ENCODE data around the gene GPR65.
"Not testable (repeated sequence)": the region's sequence is repeated elsewhere in the genome, so short reads cannot be mapped to it uniquely, and the experiment has no call there.

The GPR65 gene

DNA sequence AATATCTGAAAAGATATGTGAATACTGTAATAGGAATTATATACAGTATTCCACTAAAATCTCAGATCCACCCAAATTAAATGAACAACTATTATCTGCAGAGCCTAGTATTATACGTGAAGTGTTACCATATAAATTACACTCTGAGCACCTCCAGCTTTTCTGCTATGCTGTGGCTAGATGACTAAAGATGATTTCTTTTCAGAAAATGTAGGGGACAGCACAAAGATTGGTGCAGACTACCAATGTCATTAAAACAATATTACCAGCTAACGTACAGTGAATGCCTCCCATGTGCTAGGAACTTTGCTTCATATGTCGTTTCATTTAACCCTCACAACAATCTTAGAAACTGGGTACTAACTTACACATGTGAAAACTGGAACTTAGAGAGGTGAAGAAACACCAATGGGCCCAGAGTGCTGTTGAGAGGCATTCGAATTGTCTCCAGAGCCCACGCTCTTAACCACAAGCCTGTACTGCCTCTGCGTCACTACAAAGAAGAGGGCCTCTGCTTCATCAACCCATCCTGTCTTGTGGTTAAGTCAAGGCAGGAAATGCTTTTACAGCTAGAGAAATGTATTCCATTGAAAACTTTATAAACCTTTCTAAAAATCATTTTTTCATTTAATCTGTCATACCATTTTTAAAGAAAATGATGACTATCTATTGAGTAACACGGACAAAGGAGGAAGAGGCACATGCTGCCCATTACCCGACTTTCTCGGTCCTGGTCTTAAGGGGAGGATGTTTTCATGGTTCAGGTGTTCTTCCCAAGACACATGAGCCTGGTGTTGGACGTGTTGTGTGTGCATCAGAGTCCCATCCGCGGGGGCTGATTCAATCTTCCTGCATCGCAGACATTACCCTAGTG lies 1.3 kb downstream of the GPR65 start:
- no peak for DNase-seq

DNA sequence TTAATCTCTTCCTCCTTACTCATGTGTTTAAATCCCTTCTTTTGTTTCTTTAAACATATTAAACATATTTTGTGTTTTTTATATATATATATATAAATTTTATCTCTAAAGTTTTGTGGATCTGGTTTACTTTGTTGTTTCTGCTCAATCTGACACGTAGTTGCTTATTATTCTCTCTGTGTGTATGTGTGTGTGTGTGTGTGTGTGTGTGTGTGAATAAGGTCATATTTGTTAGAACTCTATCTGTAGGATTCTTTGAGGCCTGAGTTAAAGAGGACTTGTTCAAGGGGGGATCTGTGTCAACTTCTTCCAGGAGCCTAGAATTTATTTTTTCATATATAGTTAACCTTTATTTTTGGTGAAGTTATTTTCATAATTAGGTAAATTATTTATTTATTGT lies 2.7 kb downstream of the GPR65 start:
- no peak for DNase-seq

DNA sequence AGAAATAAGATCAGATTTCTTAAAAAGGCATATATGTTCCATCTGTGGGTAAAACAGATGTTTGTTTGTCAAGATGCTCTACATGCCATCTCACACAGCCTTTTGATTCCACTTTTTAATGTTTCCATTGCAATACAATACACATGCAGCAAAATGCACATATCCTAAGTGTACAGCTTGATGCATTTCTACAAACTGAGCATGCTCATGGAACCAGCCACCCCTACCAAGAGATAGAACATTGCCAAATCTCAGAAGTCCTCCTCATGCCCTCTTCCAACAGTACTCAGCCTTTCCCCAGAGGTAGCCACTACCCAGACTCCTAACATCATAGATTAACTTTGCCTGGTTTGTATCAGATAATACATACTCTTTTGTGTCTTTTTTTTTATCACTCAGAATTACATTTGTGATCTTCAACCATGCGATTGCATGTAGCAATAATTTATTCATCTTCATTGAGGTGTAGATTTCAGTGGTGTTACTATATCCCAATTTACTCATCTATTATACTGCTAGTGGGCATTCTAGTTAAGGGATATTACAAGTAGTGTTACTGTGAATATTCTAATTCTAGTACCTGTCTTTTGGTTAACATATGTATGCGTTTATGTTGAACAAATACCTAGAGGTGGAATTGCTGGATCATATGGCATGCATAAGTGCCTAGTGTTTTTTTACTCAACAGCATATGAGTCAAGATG lies 3.3 kb downstream of the GPR65 start:
- DNase-seq = no peak

DNA sequence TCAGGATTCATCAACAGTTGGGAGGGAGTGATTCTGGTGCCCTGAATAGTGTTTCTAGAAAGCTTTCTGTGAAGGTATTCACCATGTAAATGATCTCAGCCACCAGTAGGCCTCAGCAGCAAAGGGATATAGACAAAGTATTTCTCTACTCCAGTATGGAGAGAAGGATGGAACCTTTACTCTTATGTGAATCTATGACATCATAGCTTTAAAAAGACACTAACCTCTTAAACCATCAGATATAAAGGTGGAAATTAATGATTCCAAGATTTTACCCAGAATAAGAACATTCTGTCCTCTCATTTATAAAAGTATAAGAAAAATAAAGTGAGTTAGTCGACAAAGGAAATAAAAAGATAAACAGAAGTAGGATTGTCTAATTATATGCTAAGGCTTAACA lies 4.6 kb downstream of the GPR65 start:
- no peak for DNase-seq

DNA sequence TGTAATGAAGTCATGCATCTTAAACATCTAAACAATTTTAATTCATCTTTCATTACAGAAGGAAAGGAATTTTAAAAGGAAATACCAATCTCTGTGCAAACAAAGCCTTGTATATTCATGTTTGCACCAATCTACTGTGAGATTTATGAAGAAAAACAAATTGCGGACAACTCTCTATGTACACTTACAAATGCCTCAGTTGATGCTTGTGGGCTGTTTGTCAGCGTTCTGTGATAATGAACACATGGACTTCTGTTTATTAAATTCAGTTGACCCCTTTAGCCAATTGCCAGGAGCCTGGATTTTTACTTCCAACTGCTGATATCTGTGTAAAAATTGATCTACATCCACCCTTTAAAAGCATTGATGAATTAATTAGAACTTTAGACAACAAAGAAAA lies 5.4 kb downstream of the GPR65 start:
- no peak for DNase-seq

DNA sequence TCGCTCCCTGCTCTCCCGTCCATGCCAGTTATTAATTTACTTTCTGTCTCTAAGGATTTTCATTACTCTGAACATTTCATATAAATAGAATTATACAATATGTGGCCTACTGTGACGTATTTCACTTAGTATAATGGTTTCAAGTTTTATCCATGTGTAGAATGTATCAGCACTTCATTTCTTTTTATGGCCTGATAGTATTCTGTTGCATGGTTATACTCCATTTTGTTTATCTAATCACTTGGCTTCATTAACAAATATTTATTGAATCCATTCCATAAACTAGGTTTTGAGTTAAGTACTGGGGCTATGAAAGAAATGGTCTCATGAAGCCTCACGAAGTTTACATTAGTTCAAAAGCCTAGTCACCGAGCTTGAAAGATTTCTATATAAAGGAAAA lies 7.6 kb downstream of the GPR65 start:
- DNase-seq = no peak

DNA sequence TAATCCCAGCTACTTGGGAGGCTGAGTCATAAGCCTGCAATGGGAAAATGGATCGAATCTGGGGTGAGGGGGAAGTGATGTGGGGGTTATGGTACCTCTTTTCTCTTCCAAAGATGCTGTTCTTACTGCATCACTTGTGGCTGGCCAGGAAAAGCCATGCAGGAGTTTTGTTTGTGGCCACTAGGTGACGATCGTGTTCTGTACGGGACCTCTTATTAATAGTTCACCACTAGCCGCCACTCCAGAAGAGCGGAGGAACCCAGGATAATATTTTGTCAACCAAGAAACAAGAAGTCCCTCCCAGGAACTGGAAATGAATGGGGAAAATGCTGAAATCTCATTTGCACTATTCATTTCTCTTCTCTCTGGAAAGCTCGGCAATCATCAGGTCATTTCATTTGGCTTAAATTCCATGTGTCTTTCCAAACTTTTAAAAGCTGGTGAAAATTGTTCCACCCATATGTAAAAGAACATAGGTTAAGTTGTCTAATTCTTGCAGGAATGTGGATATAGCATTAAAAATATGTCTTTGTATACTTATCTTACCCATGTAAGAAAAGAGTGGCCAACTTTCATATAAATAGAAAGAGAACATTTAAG lies 8.9 kb downstream of the GPR65 start:
- DNase-seq = peak; percentile 89

DNA sequence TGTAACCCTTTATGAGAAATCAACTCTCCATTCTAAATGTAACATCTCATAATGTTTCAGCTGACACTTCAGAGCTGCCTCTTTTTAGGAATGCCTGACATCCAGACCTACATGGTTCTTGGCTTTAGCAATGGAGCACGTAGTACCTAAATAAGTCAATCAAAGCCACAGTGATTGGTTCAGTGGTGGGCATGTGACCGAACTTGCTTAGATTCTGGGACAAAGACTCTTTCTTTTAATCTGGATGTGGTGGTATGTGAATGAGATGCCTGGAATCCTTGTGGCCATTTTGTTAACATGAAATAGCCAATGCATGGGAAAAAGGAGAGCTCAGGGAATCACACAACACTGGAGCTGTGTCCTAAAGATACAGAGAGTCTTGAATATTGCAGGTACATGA lies 11.8 kb downstream of the GPR65 start:
- DNase-seq = no peak

DNA sequence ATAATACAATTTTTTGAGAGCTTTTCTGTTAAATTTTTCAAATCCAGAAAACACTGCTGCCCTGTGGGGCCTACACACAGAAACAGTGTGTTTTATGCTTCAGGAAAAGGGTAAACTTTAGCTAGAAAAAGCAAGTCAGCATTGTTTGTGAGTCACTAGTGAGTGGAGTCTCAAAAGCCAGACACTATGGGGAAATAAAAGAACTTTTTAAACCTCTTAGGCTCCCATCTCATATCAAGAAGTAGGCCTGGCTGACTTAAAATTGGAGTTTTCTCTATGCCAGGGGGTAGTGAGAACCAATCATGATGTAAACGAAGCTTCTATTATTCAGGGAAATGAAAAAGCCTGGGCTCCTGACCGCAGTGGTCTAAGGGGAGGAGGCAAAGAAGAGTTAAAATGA lies 12.6 kb downstream of the GPR65 start:
- no peak for DNase-seq

DNA sequence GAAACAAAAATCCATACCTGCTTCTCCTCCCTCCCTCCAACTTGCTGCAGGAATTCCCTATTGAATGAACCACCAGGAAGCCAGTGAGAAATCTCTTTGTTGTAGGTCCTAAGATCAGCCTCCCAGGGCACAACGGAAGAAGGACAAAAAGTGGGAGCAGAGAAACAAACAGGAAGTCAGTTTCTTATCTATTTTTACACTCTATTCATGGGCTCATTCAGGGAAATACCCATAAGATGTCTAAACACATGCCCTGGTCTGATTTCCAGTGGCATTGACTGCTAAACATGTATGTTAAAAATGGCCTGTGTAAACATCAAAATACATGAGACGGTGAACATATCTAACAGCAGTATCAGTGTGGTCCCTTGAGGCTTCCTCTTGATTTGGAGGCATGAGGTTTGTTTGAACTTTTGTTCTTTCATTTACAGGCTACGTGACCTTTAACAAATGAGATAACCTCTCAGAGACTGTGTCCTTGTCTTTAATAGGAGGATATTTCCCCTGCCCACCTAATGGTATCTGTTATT lies 18.8 kb downstream of the GPR65 start:
- no peak for DNase-seq

DNA sequence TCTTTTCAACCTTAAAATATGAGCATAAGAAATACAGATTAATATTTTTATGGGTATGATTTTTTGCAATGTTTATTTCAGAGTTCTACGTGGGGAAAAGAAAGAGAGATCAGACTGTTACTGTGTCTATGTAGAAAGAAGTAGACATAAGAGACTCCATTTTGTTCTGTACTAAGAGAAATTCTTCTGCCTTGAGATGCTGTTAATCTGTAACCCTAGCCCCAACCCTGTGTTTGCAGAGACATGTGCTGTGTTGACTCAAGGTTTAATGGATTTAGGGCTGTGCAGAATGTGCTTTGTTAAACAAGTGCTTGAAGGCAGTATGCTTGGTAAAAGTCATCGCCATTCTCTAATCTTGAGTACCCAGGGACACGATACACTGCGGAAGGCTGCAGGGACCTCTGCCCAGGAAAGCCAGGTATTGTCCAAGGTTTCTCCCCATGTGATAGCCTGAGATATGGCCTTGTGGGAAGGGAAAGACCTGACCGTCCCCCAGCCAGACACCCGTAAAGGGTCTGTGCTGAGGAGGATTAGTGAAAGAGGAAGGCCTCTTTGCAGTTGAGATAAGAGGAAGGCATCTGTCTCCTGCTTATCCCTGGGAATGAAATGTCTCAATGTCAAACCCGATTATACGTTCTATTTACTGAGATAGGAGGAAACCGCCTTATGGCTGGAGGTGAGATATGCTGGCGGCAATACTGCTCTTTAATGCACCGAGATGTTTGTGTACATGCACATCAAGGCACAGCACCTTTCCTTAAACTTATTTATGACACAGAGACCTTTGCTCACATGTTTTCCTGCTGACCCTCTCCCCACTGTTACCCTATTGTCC lies 19.5 kb downstream of the GPR65 start:
- DNase-seq = not testable (repeated sequence)

DNA sequence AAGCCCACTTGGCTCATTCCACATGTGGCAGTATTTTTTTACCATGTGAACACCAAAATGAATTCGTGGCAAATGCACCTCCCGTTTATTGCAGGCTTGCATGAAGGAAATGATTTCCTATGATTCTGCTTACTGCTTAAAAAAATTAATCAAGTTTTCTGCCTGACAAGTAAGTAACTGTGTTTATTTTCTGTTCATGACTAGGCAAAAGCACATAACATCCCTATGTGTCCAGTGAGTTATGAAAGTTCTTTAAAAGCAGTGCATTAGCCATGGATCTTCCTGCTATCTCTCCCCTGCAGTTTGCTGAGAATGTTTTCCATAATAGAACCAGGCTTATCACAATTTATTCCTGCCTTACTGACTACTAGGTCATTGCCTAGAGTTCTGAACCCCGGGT lies 20.4 kb downstream of the GPR65 start:
- DNase-seq = no peak

DNA sequence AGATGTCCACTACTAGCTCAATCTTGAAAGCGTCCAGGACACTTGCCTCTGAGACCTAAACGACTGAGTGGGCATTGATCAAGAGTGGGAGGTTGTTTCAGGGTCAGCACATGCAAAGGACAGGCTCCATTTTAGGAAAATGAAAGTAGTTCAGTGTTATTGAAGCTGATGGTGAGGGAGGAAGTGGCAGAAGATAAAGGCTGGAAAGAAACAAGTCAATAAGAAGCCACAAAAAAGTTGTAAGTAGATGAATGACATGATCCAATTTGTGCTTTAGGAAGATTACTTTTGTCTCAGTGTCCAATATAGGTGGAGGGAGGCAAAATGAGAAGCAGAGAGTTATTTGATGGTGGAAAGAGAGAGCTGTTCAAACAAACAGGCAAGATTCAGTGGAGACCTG lies 22.0 kb downstream of the GPR65 start:
- DNase-seq = no peak

DNA sequence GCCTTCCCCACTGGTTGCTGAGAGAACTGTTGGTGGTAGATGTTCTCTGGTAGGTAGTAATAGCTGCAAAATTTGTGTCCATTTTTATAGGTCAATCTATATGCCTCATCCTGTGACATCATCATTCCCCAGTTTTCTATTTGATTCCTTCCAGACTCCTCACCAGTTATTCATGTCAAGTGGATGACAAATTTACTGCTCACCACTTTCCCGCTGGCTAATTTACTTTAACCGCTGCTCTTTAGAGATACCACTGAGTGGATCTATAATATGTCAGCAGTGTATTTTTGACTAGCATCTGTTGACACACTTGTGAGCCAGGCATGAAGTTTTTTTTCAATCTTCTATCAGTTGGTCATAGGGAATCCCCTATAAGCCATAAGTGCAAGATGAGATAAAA lies 24.6 kb downstream of the GPR65 start:
- no peak for DNase-seq

DNA sequence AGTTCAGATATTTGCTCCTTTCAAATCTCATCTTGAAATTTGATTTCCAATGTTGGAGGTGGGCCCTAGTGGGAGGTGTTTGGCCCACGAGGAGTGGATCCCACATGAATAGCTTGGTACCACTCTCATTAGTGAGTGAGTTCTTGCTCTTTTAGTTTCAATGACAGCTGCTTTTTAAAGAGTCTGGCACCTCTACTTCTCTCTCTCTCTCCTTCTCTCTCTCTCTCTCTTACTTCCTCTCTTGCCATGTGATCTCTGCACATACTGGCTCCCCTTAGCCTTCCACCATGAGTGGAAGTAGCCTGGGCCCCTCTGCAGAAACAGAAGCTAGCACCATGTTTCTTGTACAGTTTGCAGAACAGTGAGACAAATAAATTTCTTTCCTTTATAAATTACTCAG lies 25.1 kb downstream of the GPR65 start:
- DNase-seq = no peak

DNA sequence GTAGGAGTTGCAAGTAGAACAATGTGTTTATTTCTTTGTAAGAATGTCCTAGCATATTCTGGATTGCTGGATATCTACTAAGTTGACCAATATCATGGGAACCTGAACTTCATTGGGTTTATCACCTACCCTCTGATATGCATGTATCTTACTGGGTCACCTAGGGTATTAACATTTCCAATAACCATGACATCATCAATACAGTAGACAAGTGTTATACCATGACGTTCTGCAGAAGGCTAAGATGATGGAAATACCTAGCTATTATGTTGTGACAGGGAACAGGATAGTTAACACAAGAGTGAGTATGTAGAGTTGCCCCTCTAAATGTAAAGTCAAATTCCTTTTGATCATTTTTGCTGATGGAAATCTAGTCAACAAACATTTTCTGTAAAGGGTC lies 26.0 kb downstream of the GPR65 start:
- no peak for DNase-seq

DNA sequence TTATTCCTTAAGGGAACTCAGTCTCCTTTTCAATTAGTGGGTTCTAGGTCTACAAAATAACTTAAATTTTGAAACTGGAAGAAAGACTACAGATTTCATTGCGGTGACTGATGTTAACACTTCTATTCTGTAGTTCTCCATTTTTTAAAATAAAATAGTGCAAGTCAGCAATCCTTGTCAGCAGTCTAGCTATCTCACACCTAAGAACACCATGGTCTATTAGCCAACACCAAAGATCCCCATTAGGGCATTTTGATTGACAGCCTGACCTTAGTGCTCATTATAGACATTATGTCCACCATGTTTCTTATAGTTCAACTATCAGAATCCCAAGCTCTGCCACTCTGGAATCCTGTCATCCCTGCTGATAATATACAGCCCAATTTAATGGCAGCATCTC lies 27.4 kb downstream of the GPR65 start:
- no peak for DNase-seq

DNA sequence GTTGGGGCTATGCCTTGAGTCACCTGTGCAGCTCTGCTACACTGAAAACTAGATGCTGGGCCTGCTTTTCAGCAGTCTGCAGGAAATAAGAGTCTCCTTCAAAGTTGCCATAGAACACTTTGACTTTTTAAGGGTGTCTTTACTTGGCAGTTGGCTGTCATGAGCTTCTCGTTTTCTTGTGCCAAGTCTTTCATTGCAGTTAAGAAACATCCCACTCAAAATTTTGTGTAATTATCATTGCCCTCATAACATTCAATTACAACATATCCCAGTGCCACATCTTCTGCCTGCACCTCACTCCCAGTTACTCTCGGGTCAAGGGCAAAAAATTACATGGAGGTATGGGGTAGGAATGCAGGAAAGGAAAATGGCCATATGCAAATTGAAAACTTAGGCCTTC lies 29.1 kb downstream of the GPR65 start:
- DNase-seq = no peak

DNA sequence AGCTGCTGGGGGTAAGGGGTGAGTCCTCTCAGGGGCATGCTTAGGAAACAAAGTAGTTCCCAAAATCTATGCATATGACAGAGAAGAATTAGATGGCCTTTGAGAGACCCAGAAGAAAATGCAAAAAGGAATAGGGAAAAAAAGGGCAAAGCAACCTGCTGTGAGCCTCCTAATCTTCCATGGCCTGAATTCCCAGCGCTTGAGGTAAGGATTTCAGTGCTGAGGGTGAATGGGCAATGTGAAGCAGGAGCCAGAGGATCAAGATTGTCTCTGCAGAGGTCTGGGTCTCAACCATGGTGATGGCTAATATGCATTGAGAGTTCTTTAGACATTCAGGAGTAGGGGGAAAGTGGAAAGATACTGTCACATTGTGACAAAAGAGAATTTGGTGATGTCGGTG lies 31.5 kb downstream of the GPR65 start:
- DNase-seq = no peak

DNA sequence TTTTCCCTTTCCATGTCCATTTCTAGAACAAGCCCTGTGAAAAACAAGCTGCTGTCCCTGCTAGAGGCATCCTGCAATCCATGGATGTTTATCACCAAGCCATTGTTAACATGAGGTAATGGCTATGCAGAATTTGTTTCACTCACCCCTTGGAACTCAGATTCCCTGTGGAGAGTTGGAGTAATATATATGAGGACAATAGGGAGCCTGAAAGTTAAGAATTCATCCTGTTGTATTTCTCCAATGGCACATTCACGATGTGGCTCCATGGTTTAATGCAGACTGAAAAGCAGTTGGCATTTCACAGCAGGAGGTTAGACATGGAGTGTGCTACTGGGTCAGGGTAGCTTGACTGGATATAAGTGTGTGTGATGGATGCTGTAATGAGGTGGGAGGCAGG lies 32.4 kb downstream of the GPR65 start:
- peak; percentile 52 for DNase-seq

DNA sequence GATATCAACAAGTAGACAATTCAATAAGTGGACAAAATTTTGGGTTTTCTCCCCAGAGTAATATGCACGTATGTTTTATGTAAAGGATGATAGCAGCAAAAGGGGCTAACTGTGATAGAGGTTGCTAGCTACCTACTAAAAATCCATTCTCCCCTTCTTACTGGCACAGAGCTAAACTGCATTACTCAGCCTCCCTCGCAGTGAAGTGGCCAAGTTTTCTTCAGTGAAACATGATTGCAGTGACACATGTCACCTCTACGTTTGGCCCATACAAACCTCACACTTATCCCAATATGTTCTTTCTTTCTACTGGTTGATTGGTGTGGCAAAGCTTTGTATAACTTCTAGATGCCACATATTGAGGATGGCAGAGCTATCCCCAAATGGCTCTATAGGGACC lies 34.3 kb downstream of the GPR65 start:
- DNase-seq = no peak

DNA sequence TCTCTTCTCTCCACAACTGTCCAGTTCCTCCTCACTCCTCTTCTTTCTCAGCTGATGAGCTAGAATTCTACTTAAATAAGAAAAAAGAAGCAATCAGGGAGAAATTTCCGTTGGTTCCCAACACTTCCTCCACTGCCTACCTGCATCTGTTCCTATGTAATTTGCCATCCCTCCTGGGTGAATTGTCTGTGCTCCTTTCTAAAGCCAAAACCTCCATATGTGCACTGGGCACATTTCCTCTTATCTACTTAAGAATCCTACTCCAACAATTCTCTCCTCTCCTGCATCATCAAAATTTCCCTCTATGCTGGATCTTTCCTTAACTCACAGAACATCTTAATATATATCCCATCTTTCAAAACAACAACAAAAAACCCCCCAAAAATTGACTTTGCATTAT lies 35.2 kb downstream of the GPR65 start:
- no peak for DNase-seq
